PC-3 (cell line): ENCODE results near the gene ELF2. TPM values are rescaled to one million over a fixed set of nuclear protein-coding genes. Genes with fewer than 3 reads are reported as not detected.

Experiments
- ATAC-seq: fragments of 200-7000 bp; cut with Tn5 transposase; 2 replicates; pipeline ENCODE4 v1.9.1; 2020; ENCODE audit warnings: mild to moderate bottlenecking, moderate library complexity
- BruUV-seq: library from RNA; stranded (reverse); fragments of 400-500 nt; replicated peaks from 2 replicates; lab custom pipeline; 2021; lab: Mats Ljungman, UMichigan
- CTCF ChIA-PET: fragments of 300-600 bp; sonication (Branson Sonifier 250); formaldehyde crosslinking; loops from one replicate; lab custom pipeline; 2022; ENCODE audit warnings: antibody characterized with exemption; lab: Charles Lee
- POLR2A ChIA-PET: fragments of 300-600 bp; sonication (Branson Sonifier 250); formaldehyde crosslinking; loops from one replicate; lab custom pipeline; 2022; ENCODE audit warnings: antibody characterized with exemption; ENCODE audit not compliant: unreplicated experiment; lab: Charles Lee
- DNase-seq: peaks from one replicate; pipeline ENCODE4 v3.0.0-alpha.2; 2015
- H2AFZ ChIP-seq: fragments of 300-600 bp; sonication (generic); 2 replicates; pipeline ENCODE4 v1.6.0; 2016; ENCODE audit warnings: antibody characterized with exemption, low read length
- H3F3A ChIP-seq: fragments of 300-600 bp; sonication (generic); one replicate; pipeline ENCODE4 v1.6.0; 2017; ENCODE audit warnings: antibody characterized with exemption, low read length, control low read depth, mild to moderate bottlenecking; ENCODE audit not compliant: unreplicated experiment
- H3K27ac ChIP-seq: fragments of 300-600 bp; sonication (generic); 2 replicates; pipeline ENCODE4 v1.5.1; 2016; ENCODE audit warnings: mild to moderate bottlenecking, low read length
- H3K27me3 ChIP-seq: fragments of 300-600 bp; sonication (generic); 2 replicates; pipeline ENCODE4 v1.6.1; 2016; ENCODE audit warnings: low read length, mixed read lengths
- H3K36me3 ChIP-seq: fragments of 300-600 bp; sonication (generic); 2 replicates; pipeline ENCODE4 v1.6.1; 2016; ENCODE audit warnings: low read depth, mixed run types, low read length, mixed read lengths
- H3K4me1 ChIP-seq: fragments of 300-600 bp; sonication (generic); 2 replicates; pipeline ENCODE4 v1.5.1; 2016; ENCODE audit warnings: low read length; ENCODE audit not compliant: insufficient read depth
- H3K4me2 ChIP-seq: fragments of 300-600 bp; sonication (generic); 2 replicates; pipeline ENCODE4 v1.6.0; 2016; ENCODE audit warnings: low read length
- H3K4me3 ChIP-seq: fragments of 300-600 bp; sonication (generic); 2 replicates; pipeline ENCODE4 v1.5.1; 2016; ENCODE audit warnings: mild to moderate bottlenecking, low read length, mixed read lengths
- H3K79me2 ChIP-seq: fragments of 300-600 bp; sonication (generic); 2 replicates; pipeline ENCODE4 v1.6.1; 2017; ENCODE audit warnings: low read length, mixed read lengths
- H3K9ac ChIP-seq: fragments of 300-600 bp; sonication (generic); 2 replicates; pipeline ENCODE4 v1.6.0; 2016; ENCODE audit warnings: mild to moderate bottlenecking, low read length
- H3K9me2 ChIP-seq: fragments of 300-600 bp; sonication (generic); replicated peaks from 2 replicates; pipeline ENCODE4 v1.6.1; 2016; ENCODE audit warnings: mixed run types, low read length, mixed read lengths
- H3K9me3 ChIP-seq: fragments of 300-600 bp; sonication (generic); 2 replicates; pipeline ENCODE4 v1.6.1; 2016; ENCODE audit warnings: low read length, mixed read lengths
- H4K20me1 ChIP-seq: fragments of 300-600 bp; sonication (generic); 2 replicates; pipeline ENCODE4 v1.6.1; 2016; ENCODE audit warnings: low read length, mixed read lengths
- CTCF ChIP-seq: fragments of 300-600 bp; sonication (generic); conservative IDR thresholded peaks from 2 replicates; pipeline ENCODE4 v1.5.1; 2017; ENCODE audit warnings: antibody characterized with exemption, low read depth, mild to moderate bottlenecking, low read length
- EZH2 ChIP-seq: fragments of 300-600 bp; sonication (generic); IDR thresholded peaks from one replicate; pipeline ENCODE4 v1.6.1; 2017; ENCODE audit warnings: antibody characterized with exemption, mild to moderate bottlenecking, low read length; ENCODE audit not compliant: unreplicated experiment
- EZH2phosphoT487 ChIP-seq: fragments of 300-600 bp; sonication (generic); IDR thresholded peaks from 2 replicates; pipeline ENCODE4 v1.6.1; 2018; ENCODE audit warnings: mild to moderate bottlenecking, antibody characterized with exemption, low read length, borderline replicate concordance
- intact Hi-C: fragments of 100-400 bp; cut with micrococcal nuclease; formaldehyde crosslinking; loops from 2 replicates; pipeline ENCODE4 v1.9.0; 2023
- total RNA-seq: library from RNA; depleted of rRNA; stranded (reverse); fragments of >200 nt; gene quantifications from 2 replicates; pipeline ENCODE4 v1.2.3, GENCODE V29; 2014

Gene ELF2
- total RNA-seq, 1 experiment from 2014 or later, result 18.5 TPM

GRCh38 chr4:139077567-139078355 is 99.3 kb downstream of the ELF2 start:
- H2AFZ ChIP-seq, result no peak overlapping the region
- BruUV-seq, result no TSS peak
- no peak for ATAC-seq
- no peaks in the 10 kb centered on the region for H3K9me3 ChIP-seq
- DNase-seq, result no peak
- H3K36me3 ChIP-seq, result peaks cover 2% of the 10 kb centered on the region; the same call in 1 of the 2 replicates
- CTCF ChIA-PET, result no interaction called here
- H3K4me1 ChIP-seq, result peaks cover 19% of the 10 kb centered on the region; the same call in 1 of the 2 replicates
- no peak overlapping the region for H3K4me2 ChIP-seq
- H3K27me3 ChIP-seq, result no peaks in the 10 kb centered on the region
- no peak overlapping the region for H3K9ac ChIP-seq
- no peak overlapping the region for H3K27ac ChIP-seq
- no peak overlapping the region for H3K4me3 ChIP-seq
- H4K20me1 ChIP-seq, result peaks cover 29% of the 10 kb centered on the region
- no peaks in the 10 kb centered on the region for H3K9me2 ChIP-seq
- intact Hi-C loops, result no loop called here
- POLR2A ChIA-PET, result interaction anchor here (0.6 kb wide), 1 partner anchor 31 kb away, joined by 3 read pairs; no protein-coding TSS in a partner anchor
- TF ChIP-seq EZH2 (no peak), CTCF (no peak)
- no peaks in the 10 kb centered on the region for H3F3A ChIP-seq
- H3K79me2 ChIP-seq, result peaks cover 98% of the 10 kb centered on the region

- Histone ChIP-seq H3K4me3 (no peak overlapping the region), H3K9me3 (no peaks in the 10 kb centered on the region), H3F3A (no peaks in the 10 kb centered on the region), H3K9me2 (no peaks in the 10 kb centered on the region), H3K79me2 (peaks cover 85% of the 10 kb centered on the region), H3K27me3 (no peaks in the 10 kb centered on the region), H3K27ac (no peak overlapping the region), H3K4me2 (no peak overlapping the region), H3K36me3 (peaks cover 18% of the 10 kb centered on the region), H4K20me1 (peaks cover 21% of the 10 kb centered on the region), H2AFZ (no peak overlapping the region), H3K9ac (no peak overlapping the region), H3K4me1 (peaks cover 9% of the 10 kb centered on the region; the same call in 1 of the 2 replicates)
- DNase-seq (no peak), ATAC-seq (no peak)
- BruUV-seq, result no TSS peak
- ChIA-PET POLR2A (no interaction called here), CTCF (interaction anchor here (0.6 kb wide), 1 partner anchor 92 kb away, joined by 3 read pairs; no protein-coding TSS in a partner anchor)
- intact Hi-C loops, result no loop called here
- TF ChIP-seq CTCF (no peak), EZH2 (no peak), EZH2phosphoT487 (no peak)
Observed at GRCh38 chr4:139076016-139076744, 100.8 kb downstream of the ELF2 start.
